HT1080 (cell line): ENCODE results near the gene KLHL29. TPM values are rescaled to one million over a fixed set of nuclear protein-coding genes. Genes with fewer than 3 reads are reported as not detected.

Experiments used
- DNase-seq: peaks from one replicate; pipeline ENCODE4 v3.0.0-alpha.2; 2015; ENCODE audit warnings: low read depth
- total RNA-seq: library from RNA; depleted of rRNA; stranded (reverse); fragments of >200 nt; shearing (Covaris generic); gene quantifications from 2 replicates; pipeline ENCODE4 v1.2.3, GENCODE V29; 2014

KLHL29 gene
- total RNA-seq, 1 experiment from 2014 or later, result 6.8 TPM

GRCh38 chr2:23529659-23530058, 144.7 kb downstream of the KLHL29 start:
- DNase-seq, result no peak

GRCh38 chr2:23530206-23530908, 145.4 kb downstream of the KLHL29 start:
- DNase-seq, result no peak

DNA sequence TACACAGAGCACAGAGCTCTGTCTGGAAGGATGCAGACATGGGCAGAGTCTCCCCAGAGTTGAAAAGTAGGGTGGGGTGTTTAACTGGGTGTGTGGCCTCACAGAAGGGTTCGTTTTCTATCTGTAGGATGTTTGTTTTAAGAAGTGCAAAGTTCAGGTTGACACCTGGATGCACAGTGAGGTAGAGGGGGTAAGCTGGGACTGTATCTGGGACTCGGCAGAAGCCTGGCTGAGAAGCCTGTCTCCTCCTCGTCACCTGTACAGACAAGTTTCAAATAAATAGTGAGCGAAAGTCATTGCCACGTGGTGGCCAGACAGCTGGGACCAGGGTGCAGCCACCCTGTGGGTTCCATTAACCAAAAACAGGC, 145.9 kb downstream of the KLHL29 start:
- DNase-seq, result no peak

GRCh38 chr2:23531280-23531679, 146.3 kb downstream of the KLHL29 start:
- no peak for DNase-seq

DNA sequence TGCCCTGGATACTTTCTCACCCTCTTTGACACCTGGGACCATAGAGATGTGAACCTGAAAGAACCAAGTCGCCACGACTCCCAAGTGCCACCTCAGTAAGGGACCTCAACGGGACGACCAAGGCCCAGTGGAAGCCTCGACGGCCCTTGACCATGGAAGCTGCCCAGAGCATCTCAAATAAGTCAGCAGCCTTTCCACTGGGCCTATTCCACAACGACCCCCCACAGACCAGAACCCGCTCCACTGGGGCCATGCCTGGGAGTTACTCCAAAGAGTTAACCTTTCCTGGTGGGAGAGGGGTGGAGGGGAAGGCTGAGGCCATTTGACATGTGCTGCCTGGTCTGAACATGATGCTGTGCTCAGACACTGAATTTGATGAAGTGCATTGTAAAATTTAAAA, 146.9 kb downstream of the KLHL29 start:
- DNase-seq, result no peak

DNA sequence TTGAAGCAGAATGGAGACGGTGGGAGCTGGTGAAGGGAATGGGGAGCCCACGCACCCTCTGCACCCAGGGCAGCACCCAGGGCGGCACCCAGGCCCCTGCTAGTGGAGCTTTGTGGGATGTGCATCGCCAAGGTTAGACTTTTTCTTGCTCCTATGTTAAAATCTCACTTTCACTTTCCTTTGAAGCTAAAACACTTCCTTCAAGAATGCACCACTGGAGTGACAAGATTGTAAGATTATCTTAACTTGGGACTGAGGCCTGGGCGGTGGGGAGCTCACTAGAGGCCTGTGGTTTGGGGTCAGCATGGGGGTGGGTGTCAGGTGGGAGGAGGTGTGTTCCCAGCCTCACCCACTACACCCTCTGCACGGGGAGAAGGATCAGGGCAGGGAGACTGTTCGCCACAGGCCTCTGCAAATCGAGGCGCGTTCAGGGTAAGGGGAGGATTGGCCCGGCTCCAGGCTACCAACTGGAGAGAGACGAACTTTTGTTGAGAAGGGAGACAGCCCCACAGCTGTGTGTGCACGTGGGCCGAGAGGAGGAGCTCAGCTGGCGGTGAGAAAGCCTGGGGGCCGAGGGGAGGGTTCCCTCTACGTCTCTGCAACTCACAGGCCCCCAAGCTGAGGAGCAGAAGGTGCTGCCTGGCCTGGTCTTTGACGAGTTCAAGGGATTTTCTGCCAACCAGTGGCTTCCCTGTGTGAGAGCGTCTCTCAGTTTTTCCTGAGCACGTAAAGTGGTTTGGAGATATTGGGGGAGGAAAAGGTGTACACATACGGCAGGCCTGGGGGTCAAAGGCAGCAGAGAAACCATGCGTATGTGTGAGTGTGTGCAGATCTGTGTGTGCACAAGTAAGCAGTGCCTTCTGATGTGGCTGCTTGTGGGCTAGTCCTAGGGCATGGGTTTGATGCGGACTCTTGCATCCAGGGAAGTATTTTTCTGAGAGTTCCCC, 147.7 kb downstream of the KLHL29 start:
- no peak for DNase-seq

GRCh38 chr2:23533338-23533695, 148.3 kb downstream of the KLHL29 start:
- no peak for DNase-seq

- DNase-seq, result no peak
Measured at GRCh38 chr2:23534771-23535170, 149.8 kb downstream of the KLHL29 start.

DNA sequence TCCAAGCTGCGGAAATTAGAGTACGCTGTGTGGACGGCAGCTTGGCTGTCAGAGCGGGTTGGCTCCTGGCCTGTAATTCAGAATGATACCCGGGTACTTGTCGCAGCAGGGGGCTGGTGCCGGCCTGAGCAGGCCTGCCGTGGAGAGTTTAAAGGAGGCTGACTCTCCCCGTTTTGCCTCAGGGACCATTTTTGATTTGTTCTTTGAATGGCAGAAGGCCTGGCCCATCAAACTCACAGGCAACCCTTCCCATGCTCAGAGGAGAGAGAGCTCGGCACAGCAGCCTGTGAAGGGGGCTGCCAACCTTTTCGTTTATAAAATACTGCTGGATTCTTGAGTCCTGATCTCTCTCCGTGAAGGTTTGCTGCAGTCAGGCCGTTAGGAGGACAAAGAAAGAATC, 151.3 kb downstream of the KLHL29 start:
- DNase-seq, result no peak

DNA sequence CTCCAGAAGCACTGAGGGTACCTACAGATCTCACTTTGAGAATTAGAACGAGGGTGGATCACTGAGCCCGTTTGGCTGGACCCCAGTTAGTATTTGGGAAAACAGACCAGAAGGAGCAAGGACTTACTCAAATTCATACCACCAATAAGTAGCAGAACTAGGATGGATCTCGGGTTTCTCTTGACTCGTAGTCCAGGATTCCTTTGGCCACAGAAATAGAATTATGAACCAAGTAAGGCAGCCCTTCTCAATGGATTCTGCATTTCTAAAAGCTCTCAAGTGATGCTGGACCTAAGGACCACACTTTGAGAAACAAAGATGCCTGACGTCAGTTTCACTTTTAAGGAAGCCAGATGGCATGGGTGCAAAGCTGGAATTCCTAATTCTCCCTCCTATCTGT, 153.0 kb downstream of the KLHL29 start:
- no peak for DNase-seq

DNA sequence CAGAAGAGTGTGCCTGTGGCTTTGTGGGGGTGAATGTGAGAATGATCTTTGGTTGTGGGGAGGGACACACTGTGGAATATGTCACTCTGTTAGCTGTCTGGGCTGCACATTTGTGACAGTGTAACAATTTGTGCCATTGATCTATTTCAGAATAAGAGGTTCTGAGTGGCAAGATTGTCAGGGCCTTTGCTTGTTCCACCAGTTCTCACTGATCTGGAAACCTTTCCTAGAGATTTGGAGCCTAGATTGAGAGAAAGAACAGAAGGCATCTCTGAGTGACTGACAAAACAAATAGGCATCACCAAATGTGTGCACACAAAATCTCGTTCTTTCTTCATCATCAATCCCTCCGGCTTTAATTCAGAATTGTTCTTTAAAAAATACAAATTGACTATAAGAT, 153.6 kb downstream of the KLHL29 start:
- DNase-seq, result no peak

- no peak for DNase-seq
Measured at GRCh38 chr2:23540804-23541360, 155.9 kb downstream of the KLHL29 start.

GRCh38 chr2:23541503-23542229, 156.7 kb downstream of the KLHL29 start:
- DNase-seq, result no peak

DNA sequence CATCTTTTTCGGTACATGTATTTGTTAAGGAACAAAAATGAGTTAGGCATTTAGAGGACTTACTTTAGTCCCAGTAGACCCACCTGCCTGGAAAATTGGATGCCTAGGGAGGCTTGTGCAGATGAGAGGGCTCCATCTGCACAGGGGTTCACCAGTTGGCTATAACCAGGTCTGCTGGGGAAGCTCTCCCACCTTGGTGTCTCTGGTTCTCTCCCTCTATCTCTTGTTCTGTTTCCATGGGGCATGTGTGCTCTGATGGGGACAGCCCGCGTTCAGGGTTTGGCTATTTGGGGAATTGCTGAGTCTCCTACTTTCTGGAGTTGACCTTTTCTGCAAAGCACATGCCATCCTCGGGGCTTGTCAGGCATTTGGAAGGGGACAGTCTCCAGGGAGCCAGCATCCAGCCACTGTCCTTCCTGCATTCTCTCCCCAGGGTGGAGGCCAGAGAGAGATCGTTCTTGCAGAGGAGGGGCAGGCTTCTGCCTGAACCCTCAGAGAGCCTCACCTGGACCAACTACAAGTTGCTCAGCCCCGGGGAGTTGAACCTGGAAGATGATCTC, 157.3 kb downstream of the KLHL29 start:
- no peak for DNase-seq

- no peak for DNase-seq
Measured at GRCh38 chr2:23543302-23543701, 158.3 kb downstream of the KLHL29 start.

- no peak for DNase-seq
Measured at GRCh38 chr2:23543728-23544127, 158.7 kb downstream of the KLHL29 start.

DNA sequence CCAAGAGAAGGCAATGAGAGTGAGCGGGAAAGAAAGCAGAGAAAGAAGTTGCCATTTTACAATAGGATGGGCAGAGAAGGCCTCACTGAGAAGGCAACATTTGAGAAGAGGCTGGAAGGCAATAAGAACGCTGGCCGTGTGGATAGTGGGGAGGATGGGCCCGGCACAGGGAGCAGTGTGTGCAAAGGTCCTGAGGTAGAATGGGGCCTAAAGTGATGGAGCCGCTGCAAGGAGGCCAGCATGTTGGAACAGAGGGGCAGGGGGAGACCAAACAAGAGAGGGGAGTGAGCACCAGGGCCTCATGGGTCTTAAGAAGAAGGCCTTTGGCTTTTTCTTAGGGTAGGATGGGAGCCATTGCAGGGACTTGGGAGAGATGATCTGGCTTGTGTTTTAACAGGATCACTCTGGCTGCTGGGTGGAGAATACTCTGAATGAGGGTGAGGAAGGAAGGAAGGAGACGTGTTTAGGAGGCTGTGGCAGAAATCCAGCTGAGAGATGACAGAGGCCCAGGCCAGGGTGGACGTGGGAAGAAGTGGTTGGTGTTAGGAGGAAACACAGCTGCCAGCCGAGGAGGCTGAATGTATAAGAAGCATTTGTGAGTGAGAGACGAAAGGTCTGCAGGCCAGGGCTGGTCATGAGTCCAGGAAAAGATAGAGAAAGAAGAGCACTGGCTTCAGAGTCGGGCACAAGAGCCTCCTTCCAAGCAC, 159.8 kb downstream of the KLHL29 start:
- no peak for DNase-seq

GRCh38 chr2:23545396-23545795, 160.4 kb downstream of the KLHL29 start:
- peak; percentile 79 for DNase-seq

DNA sequence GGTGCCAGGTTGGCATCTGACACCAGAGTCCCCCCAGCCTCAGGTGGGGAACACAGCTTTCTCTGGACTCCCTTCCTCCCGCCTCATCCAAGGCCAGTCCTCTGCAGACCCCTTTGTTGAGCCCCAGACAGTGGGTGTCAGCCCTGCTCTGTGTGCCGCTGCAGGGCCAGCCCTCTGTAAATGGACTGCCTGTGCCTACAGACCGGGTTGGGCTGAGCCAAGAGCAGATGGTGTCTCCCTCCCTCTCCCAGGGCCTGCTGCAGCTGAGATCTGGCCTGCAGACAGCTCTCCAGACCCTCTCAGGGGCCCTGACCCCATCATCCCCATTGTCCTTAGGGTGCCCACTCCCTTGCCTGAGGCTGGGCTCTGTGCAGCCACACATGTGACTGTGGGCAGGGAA, 160.8 kb downstream of the KLHL29 start:
- DNase-seq, result no peak

GRCh38 chr2:23546913-23547312, 161.9 kb downstream of the KLHL29 start:
- DNase-seq, result no peak

DNA sequence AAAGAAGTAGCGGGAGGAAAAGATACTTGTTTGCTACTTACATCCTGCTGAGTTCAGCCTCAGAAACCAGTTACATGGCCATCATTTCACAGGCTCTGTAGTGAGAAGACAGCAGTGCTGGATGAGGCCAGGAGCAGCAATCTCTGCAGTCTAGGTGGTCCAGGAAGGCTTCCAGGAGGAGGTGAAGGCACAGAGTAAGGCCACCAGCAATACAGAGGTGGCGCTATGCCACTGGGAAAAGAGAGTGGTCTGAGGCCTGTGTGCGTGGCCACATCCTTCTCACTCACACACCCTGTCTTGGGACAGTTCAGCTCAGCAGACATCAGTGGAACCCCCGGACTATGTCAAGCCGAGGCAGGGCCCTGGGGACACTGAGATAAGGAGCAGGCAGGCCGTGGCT, 162.7 kb downstream of the KLHL29 start:
- DNase-seq, result no peak
